Lower leg skin (tissue), 3 donors: ENCODE results near the gene ZNF511.

Experiments used
- POLR2A ChIP-seq, 2 donors: fragments of 450-650 bp; IDR thresholded peaks; one replicate each; pipeline ENCODE4 v1.6.1; 2016 to 2017; ENCODE audit warnings: antibody characterized with exemption in 2 of 2, mild to moderate bottlenecking in 1 of 2, moderate library complexity in 1 of 2
- TF ChIP-seq, protein P1 (sequence below), 3 donors: fragments of 450-650 bp; IDR thresholded peaks; one replicate each; pipeline ENCODE4 v1.5.1; 2016; ENCODE audit warnings: antibody characterized with exemption in 3 of 3, mild to moderate bottlenecking in 3 of 3, moderate library complexity in 2 of 3

DNA sequence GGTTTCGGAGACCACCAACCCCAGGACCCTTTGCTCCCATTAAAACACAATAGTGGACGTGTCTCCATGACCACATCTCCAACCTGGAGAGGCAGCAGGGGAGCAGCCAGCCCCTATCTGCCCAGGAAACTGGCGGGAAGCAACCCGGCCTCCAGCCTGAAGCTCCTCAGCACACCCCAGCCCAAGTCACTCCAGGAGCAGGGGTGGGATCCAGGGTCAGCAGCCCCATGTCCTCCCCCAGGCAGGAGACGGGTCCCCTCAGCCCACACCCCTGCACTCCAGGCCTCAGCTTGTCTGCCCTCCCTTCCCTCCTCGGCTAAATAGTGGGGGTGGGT, 32.6 kb upstream of the ZNF511 start:
- TF ChIP-seq, protein P1, sequence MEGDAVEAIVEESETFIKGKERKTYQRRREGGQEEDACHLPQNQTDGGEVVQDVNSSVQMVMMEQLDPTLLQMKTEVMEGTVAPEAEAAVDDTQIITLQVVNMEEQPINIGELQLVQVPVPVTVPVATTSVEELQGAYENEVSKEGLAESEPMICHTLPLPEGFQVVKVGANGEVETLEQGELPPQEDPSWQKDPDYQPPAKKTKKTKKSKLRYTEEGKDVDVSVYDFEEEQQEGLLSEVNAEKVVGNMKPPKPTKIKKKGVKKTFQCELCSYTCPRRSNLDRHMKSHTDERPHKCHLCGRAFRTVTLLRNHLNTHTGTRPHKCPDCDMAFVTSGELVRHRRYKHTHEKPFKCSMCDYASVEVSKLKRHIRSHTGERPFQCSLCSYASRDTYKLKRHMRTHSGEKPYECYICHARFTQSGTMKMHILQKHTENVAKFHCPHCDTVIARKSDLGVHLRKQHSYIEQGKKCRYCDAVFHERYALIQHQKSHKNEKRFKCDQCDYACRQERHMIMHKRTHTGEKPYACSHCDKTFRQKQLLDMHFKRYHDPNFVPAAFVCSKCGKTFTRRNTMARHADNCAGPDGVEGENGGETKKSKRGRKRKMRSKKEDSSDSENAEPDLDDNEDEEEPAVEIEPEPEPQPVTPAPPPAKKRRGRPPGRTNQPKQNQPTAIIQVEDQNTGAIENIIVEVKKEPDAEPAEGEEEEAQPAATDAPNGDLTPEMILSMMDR (IDR thresholded peaks at IDR 0.05): no peak
- no peak for TF ChIP-seq POLR2A (IDR thresholded peaks at IDR 0.05)
